SH-SY5Y (cell line): ENCODE measurements around the gene DPP10.

Experiments used
- GATA2 ChIP-seq: IDR thresholded peaks from 2 replicates; pipeline ENCODE4 v1.6.1; 2011; ENCODE audit warnings: mild to moderate bottlenecking, low read depth, low read length
- GATA3 ChIP-seq: IDR thresholded peaks from 2 replicates; pipeline ENCODE4 v1.6.1; 2011; ENCODE audit warnings: low read depth, mild to moderate bottlenecking, low read length, moderate library complexity

DPP10 gene

GRCh38 chr2:114543236-114543766, 100.9 kb downstream of the DPP10 start:
- TF ChIP-seq GATA3 (no peak), GATA2 (no peak)

DNA sequence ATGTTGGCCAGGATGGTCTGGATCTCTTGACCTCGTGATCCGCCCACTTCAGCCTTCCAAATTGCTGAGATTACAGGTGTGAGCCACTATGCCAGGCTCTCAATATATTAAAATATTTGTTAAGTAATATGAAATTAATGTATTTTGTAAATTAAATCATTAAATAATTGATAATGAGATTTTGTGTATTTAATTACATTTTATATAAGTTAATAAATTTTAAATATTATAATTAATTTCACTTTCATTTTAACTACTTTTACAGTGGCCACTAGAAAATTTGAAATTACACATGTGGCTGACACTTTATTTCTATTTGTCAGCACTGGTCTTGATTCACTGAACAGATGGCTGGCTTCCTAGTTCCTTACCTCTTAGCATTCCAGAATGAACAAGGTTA, 102.6 kb downstream of the DPP10 start:
- TF ChIP-seq GATA3 (no peak), GATA2 (no peak)

- TF ChIP-seq GATA3 (no peak), GATA2 (no peak)
These were observed 104.1 kb downstream of the DPP10 start for GRCh38 chr2:114546531-114546930.

DNA sequence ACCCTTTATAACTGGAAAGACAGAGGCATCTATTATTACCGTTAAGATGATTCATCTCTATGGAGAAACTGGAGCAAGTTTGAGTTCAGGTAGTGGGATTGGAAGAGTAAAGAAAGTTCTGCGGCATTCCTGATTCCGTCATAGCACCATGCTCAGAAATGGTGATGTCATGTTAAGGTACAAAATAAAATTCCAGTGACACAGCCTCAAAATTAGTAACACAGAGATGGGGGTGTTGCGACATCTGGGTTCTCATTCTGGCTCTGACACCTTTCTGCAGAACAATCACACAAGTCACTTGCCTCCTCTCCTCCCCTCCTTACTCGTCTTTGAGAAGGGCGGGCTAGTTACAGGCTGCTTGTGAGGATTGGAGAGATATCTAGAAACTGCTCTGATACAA, 105.7 kb downstream of the DPP10 start:
- TF ChIP-seq GATA3, result no peak
- TF ChIP-seq GATA2, result no peak

DNA sequence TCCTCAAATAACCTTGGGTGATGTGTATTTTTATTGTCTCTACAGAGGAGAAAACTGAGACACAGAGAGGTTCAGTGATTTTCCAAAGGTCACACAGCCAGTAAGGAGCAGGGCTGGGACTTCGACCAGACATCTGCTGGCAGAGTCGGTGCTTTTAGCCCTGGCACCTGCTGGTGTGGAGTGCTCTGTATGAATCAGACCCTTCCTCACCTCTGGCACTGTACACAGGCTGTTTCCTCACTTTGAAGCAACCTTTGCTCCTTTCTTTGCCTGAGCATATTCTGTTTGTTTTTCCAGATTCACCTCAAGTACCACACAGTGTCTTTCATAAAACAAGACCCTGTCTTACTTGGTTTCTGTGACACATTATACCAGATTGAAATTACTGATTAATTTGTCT, 107.9 kb downstream of the DPP10 start:
- TF ChIP-seq GATA2 (no peak), GATA3 (no peak)

DNA sequence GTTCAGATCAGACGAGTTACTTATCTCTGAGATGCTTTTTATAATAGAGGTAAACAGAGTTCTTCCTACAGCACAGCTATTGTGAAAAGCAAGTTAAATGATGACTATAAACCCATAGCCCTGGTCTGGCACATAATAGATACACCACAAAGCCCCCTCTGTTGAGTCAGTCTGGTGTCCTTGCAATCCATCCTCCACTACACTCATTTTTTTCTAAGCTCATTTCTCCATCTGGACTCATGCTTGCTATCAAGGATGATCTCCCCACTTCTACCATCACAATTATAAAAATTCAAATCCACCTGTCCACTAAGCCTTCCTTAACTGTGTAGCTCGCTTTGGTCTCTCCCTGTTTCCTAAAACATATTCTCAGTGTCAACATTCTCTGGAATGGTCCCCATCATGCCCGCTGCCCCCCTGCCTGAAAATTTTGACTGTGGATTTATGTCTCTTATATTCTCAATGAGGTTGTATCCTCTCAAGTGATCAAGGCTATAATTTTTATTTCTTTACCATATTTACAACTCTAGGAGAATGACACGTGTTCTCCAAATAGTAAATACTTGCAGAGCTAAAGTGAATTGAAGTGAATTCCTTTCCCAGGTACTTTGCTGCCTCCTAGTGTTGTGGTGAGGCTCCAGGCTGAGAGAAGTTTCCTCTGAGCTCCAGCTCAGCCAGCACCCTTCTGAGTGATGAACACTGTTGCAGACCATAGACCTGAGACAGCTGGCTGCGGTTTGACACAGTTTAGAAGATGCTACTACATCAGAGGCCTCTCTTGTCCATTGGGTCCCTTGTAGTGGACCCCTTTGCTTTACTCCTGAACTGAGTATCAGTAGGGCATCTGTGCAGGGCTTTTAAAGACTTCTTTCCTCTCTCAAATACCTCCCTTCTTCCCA, 108.7 kb downstream of the DPP10 start:
- no peak for TF ChIP-seq GATA2
- no peak for TF ChIP-seq GATA3

DNA sequence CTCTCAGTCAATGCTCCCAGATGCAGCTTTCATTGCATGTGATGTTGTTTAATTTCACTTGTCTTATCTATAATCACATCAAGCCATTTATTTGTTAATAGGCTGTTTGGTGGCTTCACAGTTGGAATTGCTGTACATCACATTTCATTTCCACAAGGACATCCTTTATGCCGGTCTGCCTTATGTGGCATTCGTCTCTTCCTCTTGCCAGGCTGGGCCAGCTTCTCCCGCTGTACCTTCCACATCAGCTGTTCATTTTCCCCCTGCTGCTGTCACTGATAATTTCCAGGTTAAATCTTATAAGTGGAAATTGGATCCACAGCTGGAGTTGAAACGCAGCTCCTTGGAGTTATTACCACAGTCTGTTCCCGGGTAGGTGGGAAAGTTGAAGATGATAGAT, 110.6 kb downstream of the DPP10 start:
- no peak for TF ChIP-seq GATA3
- no peak for TF ChIP-seq GATA2

- TF ChIP-seq GATA3 (no peak), GATA2 (no peak)
These were observed 126.7 kb downstream of the DPP10 start for GRCh38 chr2:114569166-114569565.

DNA sequence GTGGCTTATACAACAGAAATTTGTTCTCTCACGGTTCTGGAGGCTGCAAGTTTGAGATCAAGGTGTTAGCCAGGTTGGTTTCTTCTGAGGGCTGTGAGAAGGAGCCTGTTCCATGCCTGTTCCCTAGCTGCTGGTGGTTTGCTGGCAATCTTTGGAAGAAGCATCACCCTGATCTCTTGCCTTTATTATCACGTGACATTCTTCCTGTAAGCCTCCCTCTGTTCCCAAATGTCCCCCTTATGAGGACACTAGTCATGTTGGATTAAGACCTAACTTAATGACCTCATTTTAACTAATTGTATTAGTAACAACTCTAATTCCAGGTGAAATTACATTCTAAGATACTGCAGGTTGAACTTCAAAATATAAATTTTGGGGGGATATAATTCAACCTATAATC, 135.2 kb downstream of the DPP10 start:
- TF ChIP-seq GATA3, result no peak
- no peak for TF ChIP-seq GATA2

DNA sequence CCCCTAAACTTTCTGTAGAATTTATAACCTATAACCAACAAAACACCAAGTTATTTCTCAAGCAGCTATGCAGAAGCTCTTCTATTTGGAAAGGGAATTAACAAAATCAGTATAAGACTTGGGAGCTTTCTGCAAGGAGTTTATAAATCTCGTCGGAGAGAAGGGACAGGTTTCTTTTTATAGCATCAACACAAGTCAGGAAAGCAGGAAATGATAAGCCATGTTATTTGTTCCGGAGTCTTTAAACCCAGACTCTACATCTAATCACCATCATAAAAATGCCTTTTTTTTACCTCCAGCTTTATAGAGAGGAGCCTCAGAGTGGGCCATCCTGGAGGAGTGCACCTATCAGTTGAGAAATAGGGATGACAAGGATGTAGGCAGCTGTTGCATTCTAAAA, 137.1 kb downstream of the DPP10 start:
- TF ChIP-seq GATA2 (no peak), GATA3 (no peak)

DNA sequence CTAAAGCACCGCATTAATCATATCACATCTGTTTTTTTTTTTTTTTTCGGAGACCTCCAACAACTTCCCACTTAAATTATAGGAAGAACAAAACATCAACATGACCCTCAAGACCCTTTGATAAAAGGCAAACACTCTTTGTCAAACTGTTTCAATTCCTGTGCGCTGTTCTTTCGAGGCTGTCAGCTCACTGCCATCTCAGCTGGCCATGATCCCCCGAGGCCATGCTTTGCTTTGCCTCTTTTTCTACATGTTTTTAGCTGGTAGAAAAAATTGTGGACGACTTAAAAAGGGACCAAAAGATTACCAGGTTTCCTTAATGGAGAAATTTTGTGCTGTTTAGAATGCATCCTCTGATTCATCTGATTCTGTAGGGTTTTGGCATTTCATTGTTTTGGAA, 138.2 kb downstream of the DPP10 start:
- TF ChIP-seq GATA2 (no peak), GATA3 (no peak)

DNA sequence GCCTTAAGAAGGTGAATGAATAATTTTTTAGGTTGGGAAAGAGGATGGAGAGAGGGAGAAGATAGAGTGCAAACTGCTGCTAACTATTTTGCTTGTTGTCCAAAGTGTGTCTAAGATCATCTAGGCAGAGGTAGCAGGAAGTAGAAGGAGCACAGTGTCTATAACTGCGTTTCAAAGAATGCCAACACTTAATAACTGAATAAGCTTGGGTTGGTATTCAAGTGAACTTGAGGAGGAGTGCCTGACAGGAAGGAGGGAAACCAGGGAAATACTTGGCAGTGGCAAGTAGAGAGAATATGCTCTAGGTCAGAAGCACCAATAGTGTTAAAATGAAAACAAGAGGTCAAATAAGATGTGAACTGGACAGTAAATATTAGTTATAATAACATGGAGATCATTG, 155.9 kb downstream of the DPP10 start:
- TF ChIP-seq GATA2 (no peak), GATA3 (no peak)

DNA sequence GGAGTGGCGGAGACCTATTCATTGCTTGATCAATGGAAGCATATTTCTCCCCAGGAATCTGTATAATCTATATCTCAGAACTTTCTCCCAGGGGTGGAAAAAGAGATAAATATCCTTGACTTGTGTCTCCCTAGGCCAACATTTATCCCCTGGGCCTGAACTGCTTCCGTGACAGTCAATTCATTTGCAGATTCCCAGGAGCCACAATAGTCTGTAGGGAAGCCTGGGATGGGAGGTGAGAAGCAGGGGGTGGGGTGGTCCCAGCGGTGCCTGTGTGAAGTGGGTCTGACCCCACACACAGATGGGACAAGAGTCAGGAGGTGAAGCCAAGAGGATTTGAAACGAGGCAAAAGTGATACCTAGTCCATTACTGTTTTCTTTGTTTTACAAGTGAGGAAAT, 166.8 kb downstream of the DPP10 start:
- no peak for TF ChIP-seq GATA3
- no peak for TF ChIP-seq GATA2

DNA sequence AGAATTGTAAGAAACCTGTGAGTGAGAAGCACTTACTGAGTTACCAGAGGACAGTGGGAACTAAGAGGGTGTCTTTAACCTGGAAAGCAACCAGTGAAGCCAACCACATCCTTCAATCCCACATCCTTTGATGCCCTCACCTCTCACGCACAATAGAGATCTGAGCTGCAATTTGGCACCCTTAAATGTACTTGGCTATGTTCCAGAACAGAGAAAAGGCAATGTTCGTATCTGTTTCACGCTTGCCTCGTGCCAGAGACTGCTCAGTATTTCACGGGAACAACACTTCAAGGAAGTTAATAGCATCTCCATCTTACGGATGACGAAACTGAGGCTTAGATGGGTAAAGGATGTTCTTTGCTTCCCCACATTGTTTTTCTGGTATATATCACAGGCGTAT, 167.4 kb downstream of the DPP10 start:
- TF ChIP-seq GATA3 (no peak), GATA2 (no peak)

DNA sequence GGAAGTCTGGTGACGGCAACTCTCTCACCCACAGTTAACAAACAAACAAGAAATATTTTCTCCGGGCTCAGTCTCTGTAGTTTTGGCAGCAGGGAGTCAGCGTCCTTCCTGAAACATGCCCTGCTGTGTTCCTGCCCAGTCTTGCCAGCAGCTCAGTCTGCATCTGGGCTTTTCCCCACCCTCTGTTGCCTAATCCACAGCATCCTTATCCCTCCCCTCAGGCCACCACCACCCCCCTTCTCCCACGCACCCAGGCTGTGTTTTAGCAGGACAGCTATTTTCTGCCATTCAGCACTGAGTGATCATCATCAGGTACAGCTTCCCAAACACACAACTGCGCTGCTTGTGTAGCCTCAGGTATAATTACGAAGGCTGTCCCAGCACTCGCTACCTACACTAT, 168.2 kb downstream of the DPP10 start:
- TF ChIP-seq GATA3, result no peak
- TF ChIP-seq GATA2, result no peak
